Right ventricle myocardium inferior (tissue), 1 donor: Measurements from ENCODE around the gene FCGBP. TPM values are rescaled to one million over a fixed set of nuclear protein-coding genes. Genes with fewer than 3 reads are reported as not detected.
"Not testable (repeated sequence)": the region's sequence is repeated elsewhere in the genome, so short reads cannot be mapped to it uniquely, and the experiment has no call there.

ENCODE experiments used
- ATAC-seq: fragments of 200-7000 bp; cut with Tn5 transposase; one replicate; pipeline ENCODE4 v1.9.1; 2020; ENCODE audit warnings: mild to moderate bottlenecking, moderate library complexity
- DNase-seq: peaks from one replicate; pipeline ENCODE4 v3.0.0; 2021; ENCODE audit errors: missing footprints
- intact Hi-C: fragments of 100-400 bp; cut with DNase I; formaldehyde crosslinking; loops from one replicate; pipeline ENCODE4 v1.11.0; 2022
- total RNA-seq: library from RNA; stranded (reverse); fragmentation: NEBNext Ultra II Directional; extraction: Animal tissue kit (Norgen Biotek cat#: 25700); gene quantifications from one replicate; pipeline ENCODE4 v1.2.1, GENCODE V29; 2021
- donor health status: DM: no; HTN: yes; CAD: no; lungs with severe emphysema.

The FCGBP gene
- total RNA-seq, 1 donor from 2014 or later = 19.5 TPM

DNA sequence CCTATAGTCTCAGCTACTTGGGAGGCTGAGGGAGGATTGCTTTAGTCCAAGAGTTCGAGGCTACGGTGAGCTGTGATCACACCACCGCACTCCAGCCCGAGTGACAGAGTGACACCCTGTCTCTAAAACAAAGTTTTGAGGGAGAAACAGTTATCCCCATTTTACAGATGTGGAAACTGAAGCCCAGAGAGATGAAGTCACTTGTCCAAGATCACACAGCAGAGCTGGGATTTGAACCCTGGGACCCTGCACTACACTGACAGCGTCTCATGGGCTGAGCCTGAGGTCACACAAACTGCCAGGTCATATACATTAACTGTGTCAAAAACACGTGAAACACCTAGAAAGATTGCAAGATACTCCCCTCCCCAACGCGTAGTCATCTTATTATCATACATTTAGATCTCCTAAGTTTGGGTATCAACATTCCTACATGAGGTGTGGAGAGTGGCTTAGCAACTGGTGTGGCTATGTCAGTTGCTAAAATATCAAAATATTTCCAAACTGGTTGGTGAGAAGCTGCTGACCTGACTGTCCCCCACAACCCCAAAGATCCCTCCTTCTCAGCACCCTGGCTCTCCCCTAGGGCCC lies 8.2 kb downstream of the FCGBP start:
- ATAC-seq = no peak
- intact Hi-C loops = no loop called here
- DNase-seq = no peak

GRCh38 chr19:39924952-39925351 lies 9.5 kb downstream of the FCGBP start:
- ATAC-seq (no peak), DNase-seq (no peak)
- intact Hi-C loops = no loop called here

- ATAC-seq (no peak), DNase-seq (no peak)
- intact Hi-C loops = no loop called here
Observed at GRCh38 chr19:39924389-39924788, 10.0 kb downstream of the FCGBP start.

DNA sequence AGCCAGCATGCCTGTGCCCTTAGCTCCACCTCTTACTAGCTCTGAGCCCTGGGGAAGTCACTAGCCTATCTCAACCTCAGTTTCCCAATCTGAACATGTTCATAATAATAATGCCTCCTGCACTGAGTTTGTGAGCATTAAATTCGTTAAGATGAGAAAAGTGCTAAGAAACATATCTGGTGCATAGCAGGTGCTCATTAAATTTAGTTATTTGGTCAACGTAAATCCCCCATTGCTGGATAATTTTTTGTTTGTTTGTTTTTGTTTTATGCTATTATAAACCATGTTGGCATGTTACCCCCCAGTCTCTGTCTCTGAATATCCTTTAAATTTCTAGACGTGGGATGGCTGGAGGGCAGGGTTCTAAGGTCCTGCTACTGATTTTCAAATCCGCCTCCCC lies 10.6 kb downstream of the FCGBP start:
- intact Hi-C loops = no loop called here
- DNase-seq (no peak), ATAC-seq (no peak)

- DNase-seq = no peak
- intact Hi-C loops = no loop called here
- ATAC-seq = no peak
Observed at GRCh38 chr19:39919976-39920375, 14.5 kb downstream of the FCGBP start.

GRCh38 chr19:39918183-39918651 lies 16.2 kb downstream of the FCGBP start:
- no peak for DNase-seq
- no peak for ATAC-seq
- intact Hi-C loops = no loop called here

DNA sequence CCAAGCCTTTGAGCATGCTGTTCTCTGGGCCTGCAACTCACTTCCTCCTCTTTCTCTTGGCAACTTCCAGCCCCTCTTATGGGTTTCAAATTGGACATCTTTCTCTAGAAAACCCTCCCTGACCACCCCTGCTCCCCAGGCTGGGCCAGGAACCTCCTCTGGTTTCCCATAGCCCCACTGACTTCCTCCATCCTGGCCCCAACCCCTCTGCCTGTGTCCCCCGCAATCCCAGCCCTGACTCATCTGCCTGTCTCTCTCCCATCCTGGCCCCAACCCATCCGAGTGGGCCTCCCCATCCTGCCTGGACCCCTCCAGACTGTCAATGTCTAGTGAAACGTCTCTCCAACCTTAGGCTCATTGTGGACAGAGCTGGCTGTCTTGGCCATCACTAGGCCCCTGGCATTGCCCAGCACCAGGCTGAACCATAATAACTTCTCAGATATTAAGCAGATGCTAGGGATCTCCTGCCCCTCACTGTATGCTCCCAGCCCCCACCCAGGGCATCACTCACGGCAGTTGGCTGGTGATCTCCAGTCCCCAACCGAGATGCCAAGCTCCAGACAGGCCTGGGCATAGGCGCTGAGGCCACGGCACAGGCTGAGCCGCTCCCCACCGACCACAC lies 16.8 kb downstream of the FCGBP start:
- no peak for ATAC-seq
- intact Hi-C loops = no loop called here
- DNase-seq = no peak

DNA sequence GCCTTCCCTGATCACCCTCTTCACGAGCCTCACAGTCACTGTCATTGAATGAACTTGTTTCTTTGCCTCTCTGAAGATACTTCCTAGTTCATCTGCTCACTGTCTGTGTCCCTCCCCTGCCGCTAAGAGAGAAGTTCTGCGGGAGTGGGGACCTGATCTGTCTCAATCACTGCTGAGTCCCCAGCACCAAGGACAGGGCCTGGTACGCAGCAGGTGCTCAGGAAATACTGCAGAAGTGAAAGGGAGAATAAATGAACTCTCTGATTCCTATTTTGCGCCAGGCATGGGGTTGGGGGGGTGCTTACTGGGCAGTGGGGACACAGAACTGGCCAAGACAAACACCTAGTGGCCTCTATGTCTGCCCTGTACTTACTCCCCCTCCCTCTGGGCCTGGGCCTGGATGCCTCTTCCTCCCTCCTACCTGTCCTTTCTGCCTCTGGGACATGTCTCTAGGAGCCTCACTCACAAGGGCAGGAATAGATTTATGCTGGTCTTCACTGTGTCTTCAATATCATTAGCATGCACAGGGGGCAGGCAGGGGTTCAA lies 17.5 kb downstream of the FCGBP start:
- intact Hi-C loops = no loop called here
- ATAC-seq (no peak), DNase-seq (no peak)

GRCh38 chr19:39916236-39916635 lies 18.2 kb downstream of the FCGBP start:
- no peak for ATAC-seq
- no peak for DNase-seq
- intact Hi-C loops = no loop called here

GRCh38 chr19:39915848-39916215 lies 18.6 kb downstream of the FCGBP start:
- intact Hi-C loops = no loop called here
- DNase-seq (no peak), ATAC-seq (no peak)

GRCh38 chr19:39915101-39915847 lies 19.2 kb downstream of the FCGBP start:
- ATAC-seq = no peak
- no peak for DNase-seq
- intact Hi-C loops = no loop called here

- no peak for DNase-seq
- intact Hi-C loops = no loop called here
- no peak for ATAC-seq
Observed at GRCh38 chr19:39913682-39914333, 20.6 kb downstream of the FCGBP start.

GRCh38 chr19:39908803-39909202 lies 25.6 kb downstream of the FCGBP start:
- DNase-seq (no peak), ATAC-seq (no peak)
- intact Hi-C loops = no loop called here

DNA sequence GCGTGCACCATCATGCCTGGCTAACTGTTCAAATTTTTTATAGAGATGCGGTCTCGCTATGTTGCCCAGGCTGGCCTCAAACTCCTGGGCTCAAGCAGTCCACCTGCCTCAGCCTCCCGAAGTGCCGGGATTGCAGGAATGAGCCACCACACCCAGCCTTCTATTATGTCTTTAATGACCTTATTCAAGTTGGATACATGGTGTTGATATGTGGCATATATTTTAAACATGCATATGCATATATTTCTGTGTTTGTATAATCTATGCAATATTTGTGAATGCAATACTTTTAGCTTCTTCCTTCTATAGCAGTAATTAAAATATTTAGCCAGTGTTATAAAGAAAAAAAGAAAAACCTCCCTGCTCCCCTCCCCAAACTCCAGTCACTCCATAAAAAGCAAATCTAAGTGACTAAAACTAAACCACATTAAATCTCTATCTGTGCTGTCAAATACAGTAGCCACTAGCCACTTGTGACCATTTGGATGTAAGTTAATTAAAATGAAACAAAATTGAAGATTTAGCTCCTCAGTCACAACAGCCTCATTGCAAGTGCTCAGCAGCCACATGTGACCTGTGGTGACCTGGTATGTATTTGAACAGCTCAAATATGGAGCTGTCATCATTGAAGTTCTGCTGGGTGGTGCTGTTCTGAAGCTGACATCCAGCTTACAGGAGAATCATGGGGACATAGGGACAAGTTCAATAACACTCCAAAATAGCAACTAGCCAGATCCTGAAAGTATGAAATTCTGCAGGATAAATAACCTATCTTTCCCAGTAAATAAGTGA lies 27.4 kb downstream of the FCGBP start:
- ATAC-seq = no peak
- intact Hi-C loops = no loop called here
- DNase-seq = no peak

- intact Hi-C loops = no loop called here
- no peak for ATAC-seq
Observed at GRCh38 chr19:39906283-39906682, 28.2 kb downstream of the FCGBP start.

GRCh38 chr19:39903486-39904091 lies 30.8 kb downstream of the FCGBP start:
- DNase-seq, ATAC-seq, intact Hi-C loops: not testable (repeated sequence)

More at GRCh38 chr19:39906283-39906682, 28.2 kb downstream of the FCGBP start:
- no peak for DNase-seq

DNA sequence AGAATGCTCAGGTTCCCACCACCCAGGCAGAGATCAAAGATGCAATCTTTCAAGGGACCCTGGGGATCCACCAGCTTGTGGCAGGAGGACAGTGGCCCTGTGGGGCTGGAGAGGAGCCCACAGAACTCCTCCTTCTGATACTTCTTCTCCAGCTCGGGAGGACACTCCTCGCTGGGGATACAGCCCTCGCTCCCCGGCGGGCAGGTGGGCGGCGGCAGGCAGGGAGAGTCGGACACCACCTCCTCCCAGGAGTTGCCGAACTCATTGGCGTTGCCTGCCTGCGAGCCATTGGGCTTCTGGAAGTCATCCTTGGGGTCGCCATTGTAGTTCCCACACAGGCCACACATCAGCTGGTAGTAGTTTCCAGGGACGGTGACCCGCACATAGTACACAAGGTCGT lies 32.1 kb downstream of the FCGBP start:
- ATAC-seq, DNase-seq, intact Hi-C loops: not testable (repeated sequence)

DNA sequence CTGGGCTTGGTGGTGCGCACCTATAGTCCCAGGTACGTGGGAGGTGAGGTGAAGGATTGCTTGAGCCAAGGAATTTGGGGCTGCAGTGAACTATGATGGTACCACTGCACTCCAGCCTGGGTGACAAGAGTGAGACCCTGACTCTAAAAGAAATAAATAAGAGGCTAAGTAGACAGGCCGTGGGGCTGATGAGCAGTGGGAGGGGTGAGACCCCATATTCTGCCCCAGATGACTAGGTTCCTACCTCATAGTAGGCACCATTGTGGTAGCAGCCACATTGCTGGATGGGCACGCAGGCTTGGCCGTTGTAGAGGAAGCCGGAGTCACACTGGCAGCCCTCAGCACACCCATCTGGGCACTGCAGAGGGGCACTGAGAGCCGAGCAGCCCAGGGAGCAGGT lies 32.8 kb downstream of the FCGBP start:
- ATAC-seq, intact Hi-C loops, DNase-seq: not testable (repeated sequence)
